Naive B cell (primary cell): ENCODE data around the gene GCN1. TPM values are rescaled to one million over a fixed set of nuclear protein-coding genes. Genes with fewer than 3 reads are reported as not detected.

ENCODE experiments used
- ATAC-seq, 2 donors: fragments of 150-1000 bp; cut with Tn5 transposase; 2 replicates each; pipeline ENCODE4 v1.10.0; 2021; ENCODE audit warnings: low read depth in 2 of 2, mild to moderate bottlenecking in 2 of 2, moderate library complexity in 2 of 2
- DNase-seq: peaks from one replicate; pipeline ENCODE4 v3.0.0; 2022
- H3K27ac Mint-ChIP-seq, 6 donors: one replicate each; pipeline ENCODE4 v1.8.0; 2020 to 2022; ENCODE audit warnings: mild to moderate bottlenecking in 6 of 6, mixed read lengths in 6 of 6, moderate library complexity in 5 of 6, inconsistent platforms in 2 of 6
- H3K27me3 Mint-ChIP-seq, 3 donors: one replicate each; pipeline ENCODE4 v1.8.0; 2021 to 2022; ENCODE audit warnings: mixed read lengths in 3 of 3, mild to moderate bottlenecking in 1 of 3
- H3K36me3 Mint-ChIP-seq, 2 donors: one replicate each; pipeline ENCODE4 v1.8.0; 2020 to 2022; ENCODE audit warnings: mixed read lengths in 2 of 2, inconsistent platforms in 1 of 2, mild to moderate bottlenecking in 1 of 2
- H3K4me1 Mint-ChIP-seq, 3 donors: one replicate each; pipeline ENCODE4 v1.8.0; 2020 to 2022; ENCODE audit warnings: mixed read lengths in 3 of 3, inconsistent platforms in 1 of 3, mild to moderate bottlenecking in 1 of 3, moderate library complexity in 1 of 3
- H3K4me3 Mint-ChIP-seq, 8 donors: one replicate each; pipeline ENCODE4 v1.8.0; 2020 to 2022; ENCODE audit warnings: mild to moderate bottlenecking in 8 of 8, mixed read lengths in 8 of 8, moderate library complexity in 8 of 8, inconsistent platforms in 2 of 8
- H3K9me3 Mint-ChIP-seq, 7 donors: one replicate each; pipeline ENCODE4 v1.8.0; 2020 to 2022; ENCODE audit warnings: mixed read lengths in 7 of 7, mild to moderate bottlenecking in 5 of 7, inconsistent platforms in 2 of 7, moderate library complexity in 1 of 7
- polyA plus RNA-seq, 6 donors: library from polyadenylated mRNA; unstranded; fragments of 300-500 nt; fragmentation: Illumina TruSeq; gene quantifications; one replicate each; pipeline ENCODE4 v1.2.3, GENCODE V29; 2021; ENCODE audit warnings: low read depth in 6 of 6

Gene GCN1
- polyA plus RNA-seq, 6 donors from 2014 or later, result 11.1 to 23.9 (median 18.7) TPM

- no peak for DNase-seq
- Mint-ChIP-seq H3K4me3 (no peak overlapping the region), H3K27ac (peak overlapping the region in 3 of 6 donors; percentile 10 to 84 (median 24)), H3K4me1 (peaks cover 0 to 7% (median under 1%) of the 10 kb centered on the region in 3 donors), H3K27me3 (no peaks in the 10 kb centered on the region), H3K9me3 (no peaks in the 10 kb centered on the region), H3K36me3 (peaks cover 0 to 6% of the 10 kb centered on the region in 2 donors)
- no peak for ATAC-seq
Observed at GRCh38 chr12:120092551-120093335, 101.8 kb downstream of the GCN1 start.

- Mint-ChIP-seq H3K27ac (peak overlapping the region in 5 of 6 donors; percentile 17 to 82 (median 63)), H3K4me3 (no peak overlapping the region)
Observed at GRCh38 chr12:120091371-120092090, 103.0 kb downstream of the GCN1 start.

GRCh38 chr12:120090626-120091295, 103.8 kb downstream of the GCN1 start:
- H3K9me3 Mint-ChIP-seq, result no peaks in the 10 kb centered on the region
- DNase-seq, result no peak
- H3K4me3 Mint-ChIP-seq, result peak overlapping the region in 1 of 8 donors; percentile 10
- no peak for ATAC-seq
- peak overlapping the region in 3 of 6 donors; percentile 60 to 69 (median 63) for H3K27ac Mint-ChIP-seq
- H3K4me1 Mint-ChIP-seq, result peaks cover 0 to 16% (median 13%) of the 10 kb centered on the region in 3 donors
- no peaks in the 10 kb centered on the region for H3K27me3 Mint-ChIP-seq
- H3K36me3 Mint-ChIP-seq, result peaks cover 0 to 6% of the 10 kb centered on the region in 2 donors

More at GRCh38 chr12:120091371-120092090, 103.0 kb downstream of the GCN1 start:
- Mint-ChIP-seq H3K27me3 (no peaks in the 10 kb centered on the region), H3K36me3 (peaks cover 0 to 6% of the 10 kb centered on the region in 2 donors), H3K9me3 (no peaks in the 10 kb centered on the region), H3K4me1 (peaks cover 0 to 16% (median 12%) of the 10 kb centered on the region in 3 donors)
- no peak for DNase-seq
- no peak for ATAC-seq

GRCh38 chr12:120090206-120090605, 104.3 kb downstream of the GCN1 start:
- Mint-ChIP-seq H3K9me3 (no peaks in the 10 kb centered on the region), H3K27me3 (no peaks in the 10 kb centered on the region), H3K27ac (peak overlapping the region in 1 of 6 donors; percentile 72), H3K4me3 (no peak overlapping the region), H3K4me1 (peaks cover 0 to 16% (median 13%) of the 10 kb centered on the region in 3 donors), H3K36me3 (peaks cover 0 to 6% of the 10 kb centered on the region in 2 donors)
- DNase-seq (no peak), ATAC-seq (no peak)

GRCh38 chr12:120089796-120090195, 104.7 kb downstream of the GCN1 start:
- Mint-ChIP-seq H3K36me3 (peaks cover 0 to 6% of the 10 kb centered on the region in 2 donors), H3K4me3 (peak overlapping the region in 1 of 8 donors; percentile 3), H3K27ac (peak overlapping the region in 1 of 6 donors; percentile 72), H3K4me1 (peaks cover 0 to 16% (median 13%) of the 10 kb centered on the region in 3 donors), H3K27me3 (no peaks in the 10 kb centered on the region), H3K9me3 (no peaks in the 10 kb centered on the region)
- no peak for ATAC-seq
- DNase-seq, result no peak

- no peaks in the 10 kb centered on the region for H3K27me3 Mint-ChIP-seq
- no peak for DNase-seq
- H3K36me3 Mint-ChIP-seq, result peaks cover 0 to 6% of the 10 kb centered on the region in 2 donors
- H3K4me3 Mint-ChIP-seq, result peak overlapping the region in 2 of 8 donors; percentile 25 to 35
- peaks cover 0 to 16% (median 13%) of the 10 kb centered on the region in 3 donors for H3K4me1 Mint-ChIP-seq
- no peaks in the 10 kb centered on the region for H3K9me3 Mint-ChIP-seq
- ATAC-seq, result no peak
- H3K27ac Mint-ChIP-seq, result peak overlapping the region in 2 of 6 donors; percentile 65 to 77
Observed at GRCh38 chr12:120089105-120089504, 105.4 kb downstream of the GCN1 start.

GRCh38 chr12:120086801-120087621, 107.5 kb downstream of the GCN1 start:
- peak overlapping the region; percentile 62 to 91 (median 84) for H3K4me3 Mint-ChIP-seq
- ATAC-seq (peak; percentile 94 to 96), DNase-seq (peak; percentile 99)
- no peaks in the 10 kb centered on the region for H3K27me3 Mint-ChIP-seq
- H3K36me3 Mint-ChIP-seq, result peaks cover 0 to 7% of the 10 kb centered on the region in 2 donors
- peak overlapping the region; percentile 48 to 97 (median 88) for H3K27ac Mint-ChIP-seq
- peaks cover 0 to 16% (median 13%) of the 10 kb centered on the region in 3 donors for H3K4me1 Mint-ChIP-seq
- H3K9me3 Mint-ChIP-seq, result no peaks in the 10 kb centered on the region

- peak overlapping the region; percentile 14 to 97 (median 82) for H3K27ac Mint-ChIP-seq
- H3K9me3 Mint-ChIP-seq, result no peaks in the 10 kb centered on the region
- peaks cover 0 to 10% of the 10 kb centered on the region in 2 donors for H3K36me3 Mint-ChIP-seq
- H3K27me3 Mint-ChIP-seq, result no peaks in the 10 kb centered on the region
- DNase-seq (no peak), ATAC-seq (no peak)
- peak overlapping the region in 1 of 8 donors; percentile 26 for H3K4me3 Mint-ChIP-seq
- H3K4me1 Mint-ChIP-seq, result peaks cover 0 to 16% (median 13%) of the 10 kb centered on the region in 3 donors
Observed at GRCh38 chr12:120085920-120086645, 108.4 kb downstream of the GCN1 start.

- H3K4me1 Mint-ChIP-seq, result peaks cover 3 to 12% (median 8%) of the 10 kb centered on the region in 3 donors
- peaks cover 0 to 7% of the 10 kb centered on the region in 2 donors for H3K36me3 Mint-ChIP-seq
- DNase-seq, result no peak
- no peaks in the 10 kb centered on the region for H3K27me3 Mint-ChIP-seq
- peak overlapping the region in 1 of 6 donors; percentile 71 for H3K27ac Mint-ChIP-seq
- H3K9me3 Mint-ChIP-seq, result no peaks in the 10 kb centered on the region
- H3K4me3 Mint-ChIP-seq, result no peak overlapping the region
- no peak for ATAC-seq
Observed at GRCh38 chr12:120081641-120082040, 112.9 kb downstream of the GCN1 start.

GRCh38 chr12:120079411-120080400, 114.8 kb downstream of the GCN1 start:
- DNase-seq (no peak), ATAC-seq (no peak)
- Mint-ChIP-seq H3K9me3 (no peaks in the 10 kb centered on the region), H3K4me3 (no peak overlapping the region), H3K27me3 (no peaks in the 10 kb centered on the region), H3K4me1 (peaks cover 3 to 19% (median 14%) of the 10 kb centered on the region in 3 donors), H3K27ac (no peak overlapping the region), H3K36me3 (peaks cover 0 to 7% of the 10 kb centered on the region in 2 donors)

- peaks cover 3 to 21% (median 15%) of the 10 kb centered on the region in 3 donors for H3K4me1 Mint-ChIP-seq
- no peaks in the 10 kb centered on the region for H3K9me3 Mint-ChIP-seq
- H3K4me3 Mint-ChIP-seq, result no peak overlapping the region
- peaks cover 0 to 14% of the 10 kb centered on the region in 2 donors for H3K36me3 Mint-ChIP-seq
- no peak for DNase-seq
- H3K27me3 Mint-ChIP-seq, result no peaks in the 10 kb centered on the region
- peak; percentile 45 to 53 for ATAC-seq
- no peak overlapping the region for H3K27ac Mint-ChIP-seq
Observed at GRCh38 chr12:120078868-120079267, 115.6 kb downstream of the GCN1 start.
